ENCODE results near the gene RFC5.

RFC5 gene

GRCh38 chr12:118015306-118015705 lies 1.2 kb upstream of the RFC5 start:
- no peak for DNase-seq
- no peak overlapping the region for H2BK5ac ChIP-seq (ENCODE audit: low read depth, low read length, poor library complexity)
- H3K9ac ChIP-seq (ENCODE audit: low read length) = no peak overlapping the region
- no peak overlapping the region for H3K4ac ChIP-seq (ENCODE audit: low read depth, low read length)
- no peak overlapping the region for H2BK120ac ChIP-seq (ENCODE audit: insufficient read depth, low read length, poor library complexity)
- no peak overlapping the region for H4K12ac ChIP-seq (ENCODE audit: low read depth, low read length)
- H3K27me3 ChIP-seq (ENCODE audit: insufficient read depth, low read length) = no peaks in the 10 kb centered on the region
- peaks cover 7 to 12% of the 10 kb centered on the region in 2 experiments for H3K36me3 ChIP-seq (ENCODE audit: control insufficient read depth in 1 of 2, insufficient read depth in 2 of 2, low read length in 2 of 2)
- no peak overlapping the region for H3K4me3 ChIP-seq (ENCODE audit: low read depth, low read length)
- no peak overlapping the region for H3K4me2 ChIP-seq (ENCODE audit: low read length)
- no peak overlapping the region for H2AFZ ChIP-seq (ENCODE audit: insufficient read depth, low read length, poor library complexity)
- H3K79me2 ChIP-seq (ENCODE audit: control insufficient read depth, insufficient read depth, low read length, poor library complexity) = peaks cover 5% of the 10 kb centered on the region
- peaks cover 3% of the 10 kb centered on the region for H3K79me1 ChIP-seq (ENCODE audit: low read length)
- H2AK5ac ChIP-seq (ENCODE audit: low read length) = no peak overlapping the region
- H3K14ac ChIP-seq (ENCODE audit: low read length) = no peak overlapping the region
- H4K8ac ChIP-seq (ENCODE audit: low read depth, low read length) = no peak overlapping the region
- no peak overlapping the region for H3K18ac ChIP-seq (ENCODE audit: low read length)
- no peak overlapping the region for H4K91ac ChIP-seq (ENCODE audit: low read depth, low read length)
- no CpG with 5 or more reads among the region's 2 CpGs for WGBS (ENCODE audit: extremely low coverage, insufficient coverage, insufficient read length)
- peaks cover 0 to 4% of the 10 kb centered on the region in 2 experiments for H3K4me1 ChIP-seq (ENCODE audit: control insufficient read depth in 1 of 2, insufficient read depth in 2 of 2, low read length in 2 of 2)
- H3K23ac ChIP-seq (ENCODE audit: low read length) = no peak overlapping the region
- no peak overlapping the region for H2BK12ac ChIP-seq (ENCODE audit: low read length)
- H3K9me3 ChIP-seq (ENCODE audit: insufficient read depth, low read depth, low read length) = no peaks in the 10 kb centered on the region
- H3K27ac ChIP-seq (ENCODE audit: low read depth, low read length) = no peak overlapping the region

- Histone ChIP-seq H4K12ac (ENCODE audit: low read depth, low read length) (no peak overlapping the region), H2AK5ac (ENCODE audit: low read length) (no peak overlapping the region), H2BK5ac (ENCODE audit: low read depth, low read length, poor library complexity) (no peak overlapping the region), H4K91ac (ENCODE audit: low read depth, low read length) (no peak overlapping the region), H3K36me3 (ENCODE audit: control insufficient read depth in 1 of 2, insufficient read depth in 2 of 2, low read length in 2 of 2) (peaks cover 7 to 14% of the 10 kb centered on the region in 2 experiments), H2AFZ (ENCODE audit: insufficient read depth, low read length, poor library complexity) (no peak overlapping the region), H3K4me3 (ENCODE audit: low read depth, low read length) (no peak overlapping the region), H2BK120ac (ENCODE audit: insufficient read depth, low read length, poor library complexity) (no peak overlapping the region), H3K4me1 (ENCODE audit: control insufficient read depth in 1 of 2, insufficient read depth in 2 of 2, low read length in 2 of 2) (peaks cover 0 to 4% of the 10 kb centered on the region in 2 experiments), H3K27me3 (ENCODE audit: insufficient read depth, low read length) (no peaks in the 10 kb centered on the region), H2BK12ac (ENCODE audit: low read length) (no peak overlapping the region), H3K79me2 (ENCODE audit: control insufficient read depth, insufficient read depth, low read length, poor library complexity) (peaks cover 5% of the 10 kb centered on the region), H4K8ac (ENCODE audit: low read depth, low read length) (no peak overlapping the region), H3K27ac (ENCODE audit: low read depth, low read length) (no peak overlapping the region), H3K4me2 (ENCODE audit: low read length) (peak overlapping the region; percentile 6), H3K9me3 (ENCODE audit: insufficient read depth, low read depth, low read length) (no peaks in the 10 kb centered on the region), H3K23ac (ENCODE audit: low read length) (no peak overlapping the region), H3K79me1 (ENCODE audit: low read length) (peaks cover 3% of the 10 kb centered on the region), H3K4ac (ENCODE audit: low read depth, low read length) (no peak overlapping the region), H3K18ac (ENCODE audit: low read length) (no peak overlapping the region), H3K14ac (ENCODE audit: low read length) (no peak overlapping the region), H3K9ac (ENCODE audit: low read length) (no peak overlapping the region)
- no peak for DNase-seq
- WGBS (ENCODE audit: extremely low coverage, insufficient coverage, insufficient read length) = no CpG with 5 or more reads among the region's 9 CpGs
Measured at GRCh38 chr12:118015944-118016343, 559 bp upstream of the RFC5 start.

- no peak for DNase-seq
- H2AK5ac ChIP-seq (ENCODE audit: low read length) = no peak overlapping the region
- no peak overlapping the region for H2BK120ac ChIP-seq (ENCODE audit: insufficient read depth, low read length, poor library complexity)
- no peak overlapping the region for H3K27ac ChIP-seq (ENCODE audit: low read depth, low read length)
- peaks cover 19 to 21% of the 10 kb centered on the region in 2 experiments for H3K36me3 ChIP-seq (ENCODE audit: control insufficient read depth in 1 of 2, insufficient read depth in 2 of 2, low read length in 2 of 2)
- H2BK12ac ChIP-seq (ENCODE audit: low read length) = no peak overlapping the region
- no peak overlapping the region for H3K14ac ChIP-seq (ENCODE audit: low read length)
- no peak overlapping the region for H2AFZ ChIP-seq (ENCODE audit: insufficient read depth, low read length, poor library complexity)
- no peak overlapping the region for H3K9ac ChIP-seq (ENCODE audit: low read length)
- no peak overlapping the region for H4K91ac ChIP-seq (ENCODE audit: low read depth, low read length)
- peaks cover 5% of the 10 kb centered on the region for H3K79me2 ChIP-seq (ENCODE audit: control insufficient read depth, insufficient read depth, low read length, poor library complexity)
- H3K9me3 ChIP-seq (ENCODE audit: insufficient read depth, low read depth, low read length) = no peaks in the 10 kb centered on the region
- peaks cover 3% of the 10 kb centered on the region for H3K79me1 ChIP-seq (ENCODE audit: low read length)
- no peak overlapping the region for H3K4me3 ChIP-seq (ENCODE audit: low read depth, low read length)
- H3K4me1 ChIP-seq (ENCODE audit: control insufficient read depth in 1 of 2, insufficient read depth in 2 of 2, low read length in 2 of 2) = peaks cover 0 to 4% of the 10 kb centered on the region in 2 experiments
- no peak overlapping the region for H3K18ac ChIP-seq (ENCODE audit: low read length)
- no peak overlapping the region for H2BK5ac ChIP-seq (ENCODE audit: low read depth, low read length, poor library complexity)
- H4K12ac ChIP-seq (ENCODE audit: low read depth, low read length) = no peak overlapping the region
- no peak overlapping the region for H4K8ac ChIP-seq (ENCODE audit: low read depth, low read length)
- no peak overlapping the region for H3K23ac ChIP-seq (ENCODE audit: low read length)
- H3K4ac ChIP-seq (ENCODE audit: low read depth, low read length) = no peak overlapping the region
- no peaks in the 10 kb centered on the region for H3K27me3 ChIP-seq (ENCODE audit: insufficient read depth, low read length)
- no peak overlapping the region for H3K4me2 ChIP-seq (ENCODE audit: low read length)
Measured at GRCh38 chr12:118017926-118018325, 1.4 kb downstream of the RFC5 start.

GRCh38 chr12:118020036-118020435 lies 3.5 kb downstream of the RFC5 start:
- H4K91ac ChIP-seq (ENCODE audit: low read depth, low read length) = no peak overlapping the region
- H3K79me1 ChIP-seq (ENCODE audit: low read length) = peaks cover 3% of the 10 kb centered on the region
- no peak overlapping the region for H3K9ac ChIP-seq (ENCODE audit: low read length)
- no peak overlapping the region for H3K4me3 ChIP-seq (ENCODE audit: low read depth, low read length)
- no peak overlapping the region for H3K4me2 ChIP-seq (ENCODE audit: low read length)
- no peak overlapping the region for H3K27ac ChIP-seq (ENCODE audit: low read depth, low read length)
- no peak overlapping the region for H3K23ac ChIP-seq (ENCODE audit: low read length)
- WGBS (ENCODE audit: extremely low coverage, insufficient coverage, insufficient read length) = no CpG with 5 or more reads among the region's 1 CpG
- no peak overlapping the region for H2AFZ ChIP-seq (ENCODE audit: insufficient read depth, low read length, poor library complexity)
- no peak overlapping the region for H3K14ac ChIP-seq (ENCODE audit: low read length)
- H3K18ac ChIP-seq (ENCODE audit: low read length) = peak overlapping the region; percentile 11
- no peak overlapping the region for H4K12ac ChIP-seq (ENCODE audit: low read depth, low read length)
- H3K4ac ChIP-seq (ENCODE audit: low read depth, low read length) = no peak overlapping the region
- H2BK120ac ChIP-seq (ENCODE audit: insufficient read depth, low read length, poor library complexity) = no peak overlapping the region
- H3K9me3 ChIP-seq (ENCODE audit: insufficient read depth, low read depth, low read length) = no peaks in the 10 kb centered on the region
- H3K79me2 ChIP-seq (ENCODE audit: control insufficient read depth, insufficient read depth, low read length, poor library complexity) = peaks cover 5% of the 10 kb centered on the region
- H3K36me3 ChIP-seq (ENCODE audit: control insufficient read depth in 1 of 2, insufficient read depth in 2 of 2, low read length in 2 of 2) = peaks cover 22 to 29% of the 10 kb centered on the region in 2 experiments
- peaks cover 0 to 4% of the 10 kb centered on the region in 2 experiments for H3K4me1 ChIP-seq (ENCODE audit: control insufficient read depth in 1 of 2, insufficient read depth in 2 of 2, low read length in 2 of 2)
- no peak for DNase-seq
- H3K27me3 ChIP-seq (ENCODE audit: insufficient read depth, low read length) = no peaks in the 10 kb centered on the region
- H2BK5ac ChIP-seq (ENCODE audit: low read depth, low read length, poor library complexity) = no peak overlapping the region
- no peak overlapping the region for H4K8ac ChIP-seq (ENCODE audit: low read depth, low read length)
- H2BK12ac ChIP-seq (ENCODE audit: low read length) = no peak overlapping the region
- H2AK5ac ChIP-seq (ENCODE audit: low read length) = no peak overlapping the region

Measured in trophoblast cell (in vitro differentiated cells and primary cell).